ENCODE results near the gene SMAD9.

DNA sequence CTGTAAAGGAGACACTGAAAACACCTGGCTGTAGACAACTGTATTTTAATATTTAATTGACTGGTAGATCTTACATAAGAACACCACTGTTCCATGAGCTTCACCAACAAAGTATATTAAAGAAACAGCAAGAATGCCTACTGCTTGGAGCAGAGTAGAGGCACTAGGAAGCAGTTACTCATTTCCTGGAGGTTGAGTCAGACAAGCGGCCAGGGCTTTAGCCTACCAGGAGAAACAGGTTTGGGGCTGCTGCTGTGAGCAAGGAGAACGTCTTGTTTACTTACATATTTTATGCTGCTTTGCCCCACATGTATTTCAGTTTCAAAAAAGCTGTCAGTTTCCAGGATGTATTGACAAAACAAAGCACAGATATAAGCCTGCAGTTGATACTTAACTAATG, 45.7 kb upstream of the SMAD9 start:
- TF ChIP-seq NFE2L2 (IDR thresholded peaks at IDR 0.05; ENCODE audit: low read depth, low read length): no peak
- TF ChIP-seq, protein P1, sequence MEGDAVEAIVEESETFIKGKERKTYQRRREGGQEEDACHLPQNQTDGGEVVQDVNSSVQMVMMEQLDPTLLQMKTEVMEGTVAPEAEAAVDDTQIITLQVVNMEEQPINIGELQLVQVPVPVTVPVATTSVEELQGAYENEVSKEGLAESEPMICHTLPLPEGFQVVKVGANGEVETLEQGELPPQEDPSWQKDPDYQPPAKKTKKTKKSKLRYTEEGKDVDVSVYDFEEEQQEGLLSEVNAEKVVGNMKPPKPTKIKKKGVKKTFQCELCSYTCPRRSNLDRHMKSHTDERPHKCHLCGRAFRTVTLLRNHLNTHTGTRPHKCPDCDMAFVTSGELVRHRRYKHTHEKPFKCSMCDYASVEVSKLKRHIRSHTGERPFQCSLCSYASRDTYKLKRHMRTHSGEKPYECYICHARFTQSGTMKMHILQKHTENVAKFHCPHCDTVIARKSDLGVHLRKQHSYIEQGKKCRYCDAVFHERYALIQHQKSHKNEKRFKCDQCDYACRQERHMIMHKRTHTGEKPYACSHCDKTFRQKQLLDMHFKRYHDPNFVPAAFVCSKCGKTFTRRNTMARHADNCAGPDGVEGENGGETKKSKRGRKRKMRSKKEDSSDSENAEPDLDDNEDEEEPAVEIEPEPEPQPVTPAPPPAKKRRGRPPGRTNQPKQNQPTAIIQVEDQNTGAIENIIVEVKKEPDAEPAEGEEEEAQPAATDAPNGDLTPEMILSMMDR (conservative IDR thresholded peaks at IDR 0.05; ENCODE audit: low read depth, low read length): no peak
